ENCODE measurements around the gene WFDC8.
"Not testable (repeated sequence)": the region's sequence is repeated elsewhere in the genome, so short reads cannot be mapped to it uniquely, and the experiment has no call there.

WFDC8 gene

DNA sequence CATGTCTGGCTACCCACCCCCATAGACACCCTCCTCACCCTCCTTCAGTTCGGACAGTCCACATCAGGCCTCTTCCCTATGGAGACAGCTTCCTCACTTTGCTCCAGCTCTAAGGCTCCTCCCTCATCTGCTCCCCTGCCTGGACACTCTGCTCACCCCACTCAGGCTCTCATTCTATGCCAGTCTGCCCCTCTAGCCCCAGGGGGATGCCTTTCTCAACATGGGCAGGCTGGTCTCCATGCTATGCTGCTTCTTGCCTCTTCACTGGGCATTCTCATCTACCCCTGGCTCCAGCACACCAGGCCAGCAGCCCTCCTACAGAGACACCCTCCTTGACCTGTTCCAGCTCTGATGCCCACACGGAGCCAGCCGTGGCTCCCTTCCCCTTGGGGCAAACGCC is at the start of gene WFDC8:
WFDC8 (minus strand) TSS at position 101 of the 400 bp plus-strand sequence; CDS start at position 64, 37 bp downstream.
- no peak for DNase-seq

DNA sequence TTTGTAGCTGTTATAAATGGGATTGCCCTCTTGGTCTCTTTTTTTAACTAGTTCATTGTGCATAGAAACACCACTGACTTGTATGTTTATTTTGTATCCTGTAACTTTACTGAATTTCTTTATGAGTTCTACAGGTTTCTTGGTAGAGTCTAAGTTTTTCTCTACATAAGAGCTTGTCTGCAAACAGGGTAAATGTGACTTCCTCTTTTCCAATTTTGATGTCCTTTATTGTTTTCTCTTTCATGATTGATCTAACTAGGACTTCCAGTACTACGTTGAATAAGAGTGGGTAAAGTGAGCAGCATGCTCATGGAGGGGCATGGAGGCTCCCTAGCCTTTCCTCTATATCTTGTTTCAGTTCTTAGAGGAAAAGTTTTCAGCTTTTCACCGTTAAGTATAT is 47.5 kb upstream of the WFDC8 start:
- DNase-seq = no peak

DNA sequence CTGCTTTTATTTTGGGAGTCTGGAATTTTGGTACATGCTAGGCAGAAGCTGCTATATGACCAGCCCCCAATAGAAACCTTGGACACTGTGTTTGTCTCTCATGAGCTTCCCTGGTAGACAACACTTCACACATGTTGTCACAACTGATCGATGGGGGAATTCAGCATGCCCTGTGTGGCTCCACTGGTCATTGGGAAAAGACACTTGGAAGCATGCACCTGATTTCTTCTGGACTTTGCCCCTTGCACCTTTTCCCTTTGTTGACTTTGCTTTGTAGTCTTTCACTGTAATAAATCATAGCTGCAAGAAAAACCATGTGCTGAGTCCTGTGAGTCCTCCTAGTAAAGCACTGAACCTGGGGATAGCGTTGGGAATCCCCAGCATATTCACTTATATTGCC is 42.5 kb upstream of the WFDC8 start:
- DNase-seq = no peak

DNA sequence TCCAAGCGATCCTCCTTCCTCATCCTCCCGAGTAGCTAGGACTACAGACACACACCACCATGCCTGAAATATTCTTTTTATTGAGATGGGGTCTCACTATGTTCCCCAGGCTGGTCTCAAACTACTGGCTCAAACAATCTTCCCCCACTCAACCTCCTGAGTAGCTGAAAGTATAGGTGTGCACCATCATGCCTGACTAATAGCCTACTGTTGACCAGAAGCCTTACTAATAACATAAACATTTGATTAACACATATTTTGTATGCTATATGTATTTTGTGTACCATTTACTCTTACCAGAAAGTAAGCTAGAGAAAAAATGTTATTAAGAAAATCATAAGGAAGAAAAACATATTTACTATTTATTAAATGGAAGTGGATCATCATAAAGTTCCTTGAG is 38.5 kb upstream of the WFDC8 start:
- DNase-seq = no peak

DNA sequence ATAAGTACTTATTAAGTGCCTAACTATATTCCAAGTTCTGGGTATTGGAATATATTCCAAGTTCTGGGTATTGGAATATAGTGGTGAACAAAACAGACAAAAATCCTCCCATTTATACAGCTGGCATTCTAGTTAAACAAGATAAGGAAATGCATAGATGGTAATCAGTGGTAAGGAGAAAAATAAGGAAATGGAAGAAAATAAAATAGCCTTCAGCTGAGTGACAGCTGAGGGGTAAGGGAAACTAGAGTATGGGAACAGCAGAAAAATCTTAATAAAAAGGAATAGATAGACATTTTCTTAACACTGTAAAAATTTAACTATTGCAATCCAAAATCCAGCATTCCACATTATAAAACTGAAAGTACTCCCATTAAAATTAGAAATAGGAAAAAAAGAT is 33.2 kb upstream of the WFDC8 start:
- no peak for DNase-seq

DNA sequence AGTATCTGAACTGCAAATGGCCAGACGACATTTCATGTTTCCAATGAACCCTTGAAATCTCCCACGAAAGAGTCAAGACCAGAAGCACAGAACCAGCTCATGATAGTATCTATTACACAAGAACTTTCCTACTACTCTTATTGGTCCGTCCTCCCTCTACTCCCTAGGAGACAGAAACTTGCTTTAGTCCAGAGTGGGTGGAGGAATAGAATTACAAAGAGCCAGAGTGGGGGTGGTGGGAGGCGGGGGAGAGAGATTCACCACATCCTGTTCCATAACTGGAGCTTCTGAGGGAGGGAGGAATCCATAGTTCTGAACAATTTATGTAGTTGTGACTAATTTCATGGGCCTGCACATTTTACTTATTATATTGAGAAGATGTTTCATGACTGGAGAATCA is 32.0 kb upstream of the WFDC8 start:
- DNase-seq = no peak

DNA sequence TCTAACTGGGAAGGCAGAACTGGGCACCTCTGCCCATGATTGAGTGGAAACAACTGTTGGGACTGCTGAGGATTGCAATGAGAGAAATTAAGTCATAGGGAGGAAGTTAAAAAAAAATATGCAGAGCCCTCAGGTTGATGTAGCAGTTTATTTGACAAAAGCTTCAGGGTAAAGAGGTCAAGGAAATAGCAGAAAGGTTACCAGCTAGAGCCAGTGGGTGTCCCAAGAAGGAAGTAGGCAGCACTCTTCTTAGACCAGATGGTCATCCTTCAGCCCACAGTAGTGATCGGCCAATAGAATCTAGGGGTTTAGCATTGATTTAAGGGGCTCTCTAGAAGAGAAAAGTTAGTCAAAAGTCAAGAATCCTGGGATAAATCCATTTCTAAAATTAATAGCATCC is 28.7 kb upstream of the WFDC8 start:
- no peak for DNase-seq

DNA sequence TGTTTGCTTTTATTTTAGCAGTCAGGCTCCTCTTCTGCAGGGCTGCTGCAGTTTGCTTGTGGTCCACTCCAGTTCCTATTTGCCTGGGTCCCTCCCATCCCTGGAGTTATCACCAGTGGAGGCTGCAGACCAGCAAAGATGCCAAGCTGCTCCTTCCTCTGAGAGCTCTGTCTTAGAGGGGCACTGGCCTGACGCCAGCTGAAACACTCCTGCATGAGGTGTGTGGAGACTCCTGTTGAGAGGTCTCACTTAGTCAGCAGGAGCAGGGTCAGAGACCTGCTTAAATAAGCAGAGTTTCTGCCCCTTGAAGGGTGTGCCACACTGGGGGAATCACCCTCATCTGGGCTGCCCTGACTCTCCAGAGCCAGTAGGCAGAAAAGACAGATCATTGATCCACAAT is 16.2 kb upstream of the WFDC8 start:
- no peak for DNase-seq

DNA sequence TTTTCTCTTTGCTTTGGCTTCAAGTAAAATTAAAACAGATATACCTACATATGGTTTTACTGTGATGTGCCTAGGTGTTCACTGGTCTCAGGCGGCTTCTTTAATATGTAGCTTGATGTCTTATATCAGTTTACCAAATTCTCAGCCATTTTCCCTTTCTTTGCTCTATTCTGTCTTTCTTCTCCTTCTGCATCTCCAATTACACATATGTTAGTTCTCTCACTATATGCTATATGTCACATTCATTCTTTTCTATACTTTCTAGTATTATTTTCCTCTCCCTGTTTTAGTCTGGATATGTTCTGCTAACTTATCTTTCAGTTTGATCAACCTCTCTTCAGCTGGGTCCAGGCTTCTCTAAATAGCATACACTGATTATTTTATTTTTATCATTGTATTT is 14.4 kb upstream of the WFDC8 start:
- DNase-seq = no peak

DNA sequence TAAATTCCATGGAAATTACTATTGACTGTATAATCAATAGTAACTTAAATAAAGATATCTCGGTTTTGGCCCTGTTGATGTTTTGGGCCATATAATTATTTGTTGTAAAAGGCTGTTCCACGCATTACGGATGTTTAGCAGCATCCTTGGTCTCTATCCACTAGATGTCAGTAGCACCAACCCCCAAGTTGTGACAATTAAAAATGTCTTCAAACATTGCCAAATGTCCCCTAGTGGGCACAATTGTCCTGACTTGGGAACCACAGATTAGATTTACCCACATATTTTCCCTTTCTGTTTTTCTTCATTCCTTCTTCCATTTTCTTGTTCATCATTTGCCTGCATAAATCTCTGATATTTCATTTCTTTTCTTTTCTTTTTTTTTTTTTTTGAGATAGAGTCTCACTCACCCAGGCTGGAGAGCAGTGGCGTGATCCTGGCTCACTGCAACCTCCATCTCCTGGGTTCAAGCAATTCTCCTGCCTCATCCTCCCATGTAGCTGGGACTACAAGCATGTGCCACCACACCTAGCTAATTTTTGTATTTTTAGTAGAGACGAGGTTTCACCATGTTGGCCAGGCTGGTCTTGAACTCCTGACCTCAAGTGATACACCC is 13.6 kb upstream of the WFDC8 start:
- no peak for DNase-seq

DNA sequence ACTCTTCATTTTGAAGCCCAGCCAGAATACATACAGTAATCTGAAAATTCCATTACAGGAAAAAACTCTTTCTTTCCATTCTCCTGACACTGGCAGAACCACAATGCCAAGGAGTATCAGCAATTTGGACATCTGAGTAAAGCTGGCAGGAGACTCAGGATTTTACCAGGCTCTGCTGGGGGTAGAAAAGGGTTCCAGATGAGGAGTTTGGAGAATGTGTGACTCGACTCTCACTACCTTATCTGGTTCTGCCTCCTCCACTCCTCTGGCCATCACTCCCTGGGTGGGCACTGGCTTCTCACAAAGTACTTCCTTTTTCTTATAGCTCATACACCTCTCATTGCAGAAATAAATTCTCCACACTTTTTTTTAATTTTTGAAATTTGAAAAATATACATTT is 10.6 kb upstream of the WFDC8 start:
- DNase-seq = no peak

DNA sequence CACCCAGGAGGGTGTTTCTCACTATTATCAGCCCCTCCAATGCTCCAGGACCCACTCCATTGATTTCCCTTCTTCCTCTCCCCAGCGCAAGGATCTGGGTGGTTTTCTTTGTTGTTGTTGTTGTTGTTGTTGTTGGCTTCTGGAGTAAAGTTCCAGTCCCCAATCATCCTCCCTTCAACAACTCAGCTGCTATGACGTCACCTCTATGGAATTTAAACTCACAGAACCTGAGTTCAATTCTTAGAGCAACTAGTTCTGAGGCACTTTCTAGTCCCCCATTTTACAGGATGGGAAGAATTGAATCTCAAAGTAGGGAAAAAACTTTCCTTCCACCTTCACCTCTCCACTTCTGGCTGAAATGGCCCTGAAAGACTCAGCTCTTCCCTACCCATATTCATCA is 9.7 kb upstream of the WFDC8 start:
- DNase-seq = no peak

DNA sequence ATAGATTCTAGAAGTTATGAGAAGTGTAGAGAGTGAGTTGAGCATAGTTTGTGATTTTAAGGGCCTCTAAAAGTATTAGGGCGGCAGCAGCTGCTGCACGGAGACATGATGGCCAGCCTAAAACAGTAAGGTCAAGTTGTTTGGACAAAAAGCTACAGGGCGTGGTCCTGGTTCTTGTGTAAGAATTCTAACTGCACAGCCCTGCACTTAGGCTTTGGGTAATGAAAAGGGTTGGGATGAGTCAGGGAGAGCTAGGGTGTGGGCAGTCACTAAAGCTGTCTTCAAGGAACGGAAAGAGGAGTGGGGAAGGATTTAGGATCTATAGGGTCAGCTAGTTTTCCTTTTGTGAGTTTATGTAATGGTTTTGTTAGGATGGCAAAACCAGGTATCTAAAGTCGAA is 6.9 kb upstream of the WFDC8 start:
- DNase-seq = not testable (repeated sequence)

DNA sequence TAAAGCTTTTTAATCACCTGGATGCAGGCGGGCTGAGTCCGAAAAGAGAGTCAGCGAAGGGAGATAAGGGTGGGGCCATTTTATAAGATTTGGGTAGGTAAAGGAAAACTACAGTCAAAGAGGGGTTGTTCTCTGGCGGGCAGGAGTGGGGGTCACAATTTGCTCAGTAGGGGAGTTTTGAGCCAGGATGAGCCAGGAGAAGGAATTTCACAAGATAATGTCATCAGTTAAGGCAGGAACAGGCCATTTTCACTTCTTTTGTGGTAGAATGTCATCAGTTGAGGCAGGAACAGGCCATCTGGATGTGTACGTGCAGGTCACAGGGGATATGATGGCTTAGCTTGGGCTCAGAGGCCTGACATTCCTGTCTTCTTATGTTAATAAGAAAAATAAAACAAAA is 5.2 kb upstream of the WFDC8 start:
- DNase-seq = not testable (repeated sequence)

DNA sequence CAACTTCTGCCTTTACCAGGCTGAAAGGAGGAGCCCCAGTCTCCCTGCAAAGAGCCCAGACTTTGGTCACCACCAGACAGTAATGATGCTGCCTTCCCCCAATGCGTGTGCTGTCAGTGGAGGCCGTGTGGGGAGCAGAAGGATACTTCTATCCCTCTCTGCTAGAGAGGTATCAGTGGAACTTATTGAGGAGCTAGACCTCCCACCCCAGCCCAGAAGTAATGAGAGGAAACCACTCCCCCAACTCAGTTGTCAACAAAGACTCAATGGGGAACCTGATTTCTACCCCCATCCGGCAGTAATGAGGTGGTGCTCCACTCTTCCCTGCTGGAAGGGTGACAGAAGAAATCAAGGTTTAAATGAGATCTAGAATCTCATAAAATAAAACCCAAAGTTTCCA is 4.4 kb upstream of the WFDC8 start:
- no peak for DNase-seq

DNA sequence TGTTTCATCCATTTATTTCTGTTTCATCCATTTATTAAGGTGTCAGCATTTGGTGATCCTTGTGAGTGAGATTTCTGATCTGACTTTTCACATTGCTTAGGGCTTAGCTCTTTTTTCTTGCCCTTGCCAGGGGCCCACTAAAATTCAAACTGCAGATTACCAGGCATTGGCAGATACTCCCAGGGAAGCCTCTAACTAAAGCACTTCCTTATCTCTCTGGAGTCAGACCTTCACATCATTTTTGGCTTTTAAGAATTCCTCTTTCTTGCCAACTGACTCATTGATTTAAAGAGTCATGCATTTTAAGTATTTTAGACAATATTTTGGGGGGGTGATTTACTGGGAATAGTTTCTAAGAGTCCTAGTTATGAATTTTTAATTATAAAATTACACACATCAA is 2.6 kb upstream of the WFDC8 start:
- DNase-seq = no peak

DNA sequence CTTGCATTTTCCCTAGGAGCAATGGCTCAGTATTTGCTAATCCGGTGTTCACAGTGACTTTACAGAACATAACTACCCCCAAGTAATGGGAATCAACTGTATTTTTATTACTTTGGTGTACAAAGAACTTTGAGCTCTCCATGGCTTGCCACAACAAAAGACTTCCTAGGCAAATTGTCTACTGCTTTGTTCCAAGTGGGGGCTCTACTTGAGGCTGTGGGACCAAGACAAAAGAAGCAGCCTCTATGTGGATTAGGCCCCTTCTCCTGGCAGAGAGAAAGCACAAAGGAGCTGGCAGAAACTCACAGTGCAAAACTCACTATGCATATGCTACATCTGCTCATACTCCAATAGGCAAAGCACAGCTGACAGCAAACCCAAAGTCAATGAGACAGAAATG is 853 bp downstream of the WFDC8 start:
- no peak for DNase-seq

DNA sequence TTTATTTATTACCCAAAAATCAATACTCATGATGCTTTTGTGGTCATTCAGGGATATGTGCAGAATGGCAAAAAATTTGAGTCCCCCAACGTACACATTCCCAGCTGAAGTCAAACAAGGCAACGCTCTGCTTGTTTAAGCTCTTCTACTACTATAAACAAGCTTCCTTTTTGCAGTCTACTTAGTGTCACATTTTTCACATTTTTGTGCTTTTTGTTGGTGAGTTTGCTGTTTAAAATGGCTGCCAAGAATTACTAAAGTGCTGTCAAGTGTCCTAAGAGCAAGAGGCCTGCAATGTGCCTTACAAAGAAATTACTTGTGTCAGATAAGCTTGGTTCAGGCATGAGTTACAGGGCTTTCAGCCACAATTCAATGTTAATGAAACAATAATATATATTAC is 2.1 kb downstream of the WFDC8 start:
- no peak for DNase-seq

DNA sequence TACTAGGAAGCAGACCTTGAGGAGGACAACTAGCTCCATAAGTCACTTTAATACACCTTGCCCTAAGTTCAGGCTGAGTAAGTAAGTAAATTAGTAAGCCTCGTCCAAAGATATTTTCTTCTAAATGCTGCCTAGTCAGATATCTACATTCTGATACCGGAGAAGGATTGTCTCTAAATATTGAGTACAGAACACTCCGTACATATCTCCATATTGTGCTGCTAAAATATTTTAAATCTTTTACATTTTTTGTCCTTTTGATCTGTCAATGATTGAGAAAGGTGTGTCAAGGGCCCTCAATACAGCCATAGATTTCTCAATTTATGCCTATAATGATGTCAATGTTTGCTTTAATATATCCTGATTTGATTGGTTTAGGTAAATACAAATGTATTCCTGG is 3.2 kb downstream of the WFDC8 start:
- DNase-seq = no peak

DNA sequence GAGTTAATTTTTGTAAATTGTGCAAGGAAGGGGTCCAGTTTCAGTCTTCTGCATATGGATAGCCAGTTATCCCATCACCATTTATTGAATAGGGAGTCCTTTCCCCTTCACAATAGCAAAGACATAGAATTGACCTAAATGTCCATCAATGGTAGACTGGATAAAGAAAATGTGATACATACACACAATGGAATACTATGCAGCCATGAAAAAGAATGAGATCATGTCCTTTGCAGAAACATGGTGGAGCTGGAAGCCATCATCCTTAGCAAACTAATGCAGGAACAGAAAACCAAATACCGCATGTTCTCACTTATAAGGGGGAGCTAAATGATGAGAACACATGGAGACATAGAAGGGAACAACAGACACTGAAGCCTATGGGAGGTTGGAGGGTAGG is 9.4 kb downstream of the WFDC8 start:
- not testable (repeated sequence) for DNase-seq

DNA sequence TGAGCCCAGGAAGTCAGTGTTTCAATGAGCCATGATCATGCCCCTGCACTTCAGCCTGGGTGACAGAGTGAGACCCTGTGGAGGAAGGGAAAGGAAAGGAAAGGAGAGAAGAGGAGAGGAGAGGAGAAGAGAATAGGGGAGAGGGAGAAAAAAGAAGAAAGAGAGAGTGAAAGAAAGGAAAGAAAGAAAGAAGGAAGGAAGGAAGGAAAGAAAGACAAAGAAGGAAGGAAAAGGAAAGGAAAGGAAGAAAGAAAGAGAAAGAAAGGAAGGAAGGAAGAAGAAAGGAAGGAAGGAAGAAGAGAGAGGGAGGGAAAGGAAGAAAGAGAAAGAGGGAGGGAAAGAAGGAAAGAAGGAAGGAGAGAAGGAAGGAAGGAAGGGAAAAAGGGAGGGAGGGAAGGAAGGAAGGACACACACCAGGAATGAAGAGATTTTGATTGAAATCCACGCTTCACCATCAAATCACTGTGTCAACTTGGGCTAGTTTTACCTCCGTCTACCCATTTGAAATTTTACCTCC is 14.3 kb downstream of the WFDC8 start:
- no peak for DNase-seq

DNA sequence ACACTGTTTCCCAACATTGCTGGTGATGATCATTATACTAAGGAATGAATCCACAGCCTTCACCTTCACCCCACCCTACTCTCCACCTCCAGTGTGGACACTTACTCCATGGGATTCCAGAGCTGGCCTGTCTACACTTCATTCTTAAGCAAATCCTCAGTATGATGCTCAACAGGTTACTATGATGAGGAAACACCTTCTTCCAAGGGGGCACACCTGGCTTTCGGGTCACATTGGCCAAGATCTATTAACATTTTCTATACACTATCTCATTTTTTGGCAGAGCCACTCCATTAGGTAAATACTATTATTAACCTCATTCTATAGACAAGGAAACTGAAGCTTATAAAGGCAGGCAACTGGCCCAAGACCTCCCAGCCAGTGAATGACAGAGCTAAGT is 23.9 kb downstream of the WFDC8 start:
- DNase-seq = no peak

DNA sequence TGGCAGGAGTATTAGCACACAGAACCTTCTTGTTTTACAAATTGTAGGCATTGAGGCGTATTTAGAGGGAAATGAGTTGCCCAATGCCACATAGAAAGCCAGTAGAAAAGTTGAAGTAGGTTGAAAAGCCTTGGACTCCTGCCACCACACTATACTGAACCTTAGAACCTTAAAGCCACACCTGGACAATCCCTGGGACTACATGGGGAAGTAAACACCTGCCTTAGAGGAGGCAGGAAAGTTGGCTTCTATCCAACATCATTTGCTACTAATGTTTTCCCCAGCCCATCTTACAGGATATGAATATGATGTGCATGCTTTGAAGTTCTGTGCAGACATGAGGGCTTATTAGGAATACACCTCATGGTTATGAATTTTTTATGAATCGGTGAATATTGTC is 26.6 kb downstream of the WFDC8 start:
- no peak for DNase-seq

DNA sequence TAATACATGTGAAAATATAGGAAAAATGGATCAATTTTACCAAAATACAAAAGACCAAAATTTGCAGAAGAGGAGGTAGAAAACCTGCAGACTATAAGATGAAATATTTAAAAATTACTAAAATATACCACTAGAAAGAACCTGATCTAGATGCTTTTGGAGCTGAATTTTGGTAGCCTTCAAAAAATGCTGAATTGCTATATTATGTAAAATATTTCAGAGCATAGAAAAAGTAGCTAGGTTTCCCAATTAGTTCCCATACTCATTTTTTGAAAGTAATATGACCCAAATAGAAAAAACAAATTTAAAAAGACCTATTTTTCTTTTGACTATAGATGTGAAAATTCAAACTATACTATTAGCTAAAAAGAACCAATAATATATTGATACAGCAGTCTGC is 28.3 kb downstream of the WFDC8 start:
- no peak for DNase-seq

DNA sequence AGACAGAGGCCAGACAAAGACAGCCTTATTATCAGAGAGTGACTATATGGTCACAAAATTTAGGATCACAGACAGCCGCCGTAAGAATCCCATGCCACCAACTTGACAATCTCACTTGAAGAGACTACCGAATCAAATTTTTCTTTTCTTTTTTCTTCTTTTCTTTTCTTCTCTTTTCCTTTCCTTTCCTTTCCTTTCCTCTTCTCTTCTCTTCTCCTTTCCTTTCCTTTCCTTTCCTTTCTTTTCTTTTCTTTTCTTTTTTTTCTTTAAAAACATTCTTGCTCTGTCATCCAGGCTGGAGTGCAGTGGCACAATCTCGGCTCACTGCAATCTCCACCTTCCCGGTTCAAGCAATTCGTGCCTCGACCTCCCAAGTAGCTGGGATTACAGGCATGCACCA is 30.7 kb downstream of the WFDC8 start:
- DNase-seq = no peak

All from cortex of kidney (tissue), 1 donor.